ENCODE results near the gene CCL5. TPM values are rescaled to one million over a fixed set of nuclear protein-coding genes. Genes with fewer than 3 reads are reported as not detected.

Gene CCL5
- total RNA-seq, 2 donors from 2014 or later, result 0.66 to 4.9 TPM

GRCh38 chr17:35870906-35871819 is 9.0 kb downstream of the CCL5 start:
- Histone ChIP-seq H3K27me3 (no peaks in the 10 kb centered on the region), H3K36me3 (replicated peaks in 1 of 2; ENCODE audit: insufficient read depth in 1 of 2, low read depth in 2 of 2) (no peaks in the 10 kb centered on the region), H3K9me3 (no peaks in the 10 kb centered on the region), H3K27ac (no peak overlapping the region), H3K4me1 (no peaks in the 10 kb centered on the region), H3K4me3 (no peak overlapping the region)
- intact Hi-C loops (cut with DNase I), result loop anchor here (10.0 kb wide), 1 partner anchor 64 kb away; the partner anchor contains the start of gene RDM1
- TF ChIP-seq CTCF (IDR thresholded peaks at IDR 0.05), result no peak
- no peak for TF ChIP-seq POLR2A (IDR thresholded peaks at IDR 0.05)
- no peak for DNase-seq
- ATAC-seq, result no peak
- 62 to 73% methylated on average over 8 of the region's 8 CpGs for WGBS, 2 donors

- no peak within 1 kb of the TSS for H3K4me3 ChIP-seq
- intact Hi-C loops (cut with DNase I), result no loop called here
- H3K4me1 ChIP-seq, result no peaks in the 10 kb centered on the region
- no peak for TF ChIP-seq CTCF (IDR thresholded peaks at IDR 0.05)
- TF ChIP-seq POLR2A (IDR thresholded peaks at IDR 0.05), result no peak
- ATAC-seq, result no peak
- H3K36me3 ChIP-seq (replicated peaks in 1 of 2; ENCODE audit: insufficient read depth in 1 of 2, low read depth in 2 of 2), result no peaks in the 10 kb centered on the region
- no peaks in the 10 kb centered on the region for H3K9me3 ChIP-seq
- no peaks in the 10 kb centered on the region for H3K27me3 ChIP-seq
- WGBS, 2 donors, result 78 to 87% methylated on average over 3 of the region's 3 CpGs
- DNase-seq, result no peak
- H3K27ac ChIP-seq, result no peak within 1 kb of the TSS
Observed at GRCh38 chr17:35868737-35869136, 11.4 kb downstream of the CCL5 start, which contains the start of gene HEATR9. HEATR9 (minus strand) TSS chr17:35868891; CDS start chr17:35868742, 149 bp downstream.

- WGBS, 2 donors, result 98 to 100% methylated on average over 3 of the region's 3 CpGs
- TF ChIP-seq CTCF (IDR thresholded peaks at IDR 0.05) (no peak), POLR2A (IDR thresholded peaks at IDR 0.05) (no peak)
Observed at GRCh38 chr17:35867574-35867973, 12.6 kb downstream of the CCL5 start.

GRCh38 chr17:35866341-35866950 is 13.7 kb downstream of the CCL5 start:
- H3K27me3 ChIP-seq, result no peaks in the 10 kb centered on the region
- intact Hi-C loops (cut with DNase I), result no loop called here
- no peak for ATAC-seq
- TF ChIP-seq POLR2A (IDR thresholded peaks at IDR 0.05), result no peak
- H3K27ac ChIP-seq, result no peak overlapping the region
- WGBS, 2 donors, result 75 to 100% methylated on average over 1 of the region's 1 CpG
- H3K9me3 ChIP-seq, result no peaks in the 10 kb centered on the region
- H3K4me3 ChIP-seq, result no peak overlapping the region
- no peaks in the 10 kb centered on the region for H3K36me3 ChIP-seq (replicated peaks in 1 of 2; ENCODE audit: insufficient read depth in 1 of 2, low read depth in 2 of 2)
- DNase-seq, result no peak
- no peaks in the 10 kb centered on the region for H3K4me1 ChIP-seq

More at GRCh38 chr17:35867574-35867973, 12.6 kb downstream of the CCL5 start:
- no peak overlapping the region for H3K4me3 ChIP-seq
- no peak for ATAC-seq
- no peak overlapping the region for H3K27ac ChIP-seq
- DNase-seq, result no peak
- no peaks in the 10 kb centered on the region for H3K27me3 ChIP-seq
- H3K9me3 ChIP-seq, result no peaks in the 10 kb centered on the region
- H3K4me1 ChIP-seq, result no peaks in the 10 kb centered on the region
- H3K36me3 ChIP-seq (replicated peaks in 1 of 2; ENCODE audit: insufficient read depth in 1 of 2, low read depth in 2 of 2), result no peaks in the 10 kb centered on the region
- intact Hi-C loops (cut with DNase I), result no loop called here
